Peyer's patch (tissue), 4 donors: ENCODE results near the gene GIPR. TPM values are rescaled to one million over a fixed set of nuclear protein-coding genes. Genes with fewer than 3 reads are reported as not detected.

Experiments
- DNase-seq, 3 donors: peaks; one replicate each; pipeline ENCODE4 v3.0.0-alpha.2; 2017 to 2019
- H3K27ac ChIP-seq, 4 donors: fragments of 200-600 bp; sonication (generic); one replicate each; pipeline ENCODE4 v1.5.1; 2016 to 2019
- H3K27me3 ChIP-seq, 2 donors: fragments of 200-600 bp; sonication (generic); one replicate each; pipeline ENCODE4 v1.5.1; 2019
- H3K36me3 ChIP-seq, 3 donors: fragments of 200-600 bp; sonication (generic); one replicate each; pipeline ENCODE4 v1.5.1; 2016 to 2019
- H3K4me1 ChIP-seq, 4 donors: fragments of 200-600 bp; sonication (generic); one replicate each; pipeline ENCODE4 v1.5.1; 2016 to 2019
- H3K4me3 ChIP-seq, 4 donors: fragments of 200-600 bp; sonication (generic); 1 replicate in 3 of 4; 2 replicates in 1 of 4; pipeline ENCODE4 v1.5.1; 2016 to 2019; ENCODE audit warnings: mild to moderate bottlenecking in 1 of 4
- H3K9me3 ChIP-seq, 4 donors: fragments of 200-600 bp; sonication (generic); one replicate each; pipeline ENCODE4 v1.5.1; 2016 to 2019; ENCODE audit warnings: mild to moderate bottlenecking in 1 of 4
- POLR2A ChIP-seq, 2 donors: fragments of 450-650 bp; IDR thresholded peaks; one replicate each; pipeline ENCODE4 v1.5.1; 2017; ENCODE audit warnings: antibody characterized with exemption in 2 of 2, mild to moderate bottlenecking in 2 of 2, moderate library complexity in 2 of 2
- total RNA-seq, 4 donors: library from RNA; depleted of rRNA; stranded (reverse); fragments of >200 nt; gene quantifications; one replicate each; pipeline ENCODE4 v1.1.0, GENCODE V29; 2016
- TF ChIP-seq, protein P1 (sequence below), 6 experiments: fragments of 450-650 bp in 4 of 6; fragments of 200-600 bp in 2 of 6; sonication (generic) in 1 of 6; IDR thresholded peaks; one replicate each; pipeline ENCODE4 v1.5.1; 2017 to 2019; ENCODE audit warnings: antibody characterized with exemption in 6 of 6, mild to moderate bottlenecking in 3 of 6, moderate library complexity in 1 of 6

Gene GIPR
- total RNA-seq, 4 donors from 2014 or later, result 4.6 to 6.0 (median 5.6) TPM; not detected in 1

DNA sequence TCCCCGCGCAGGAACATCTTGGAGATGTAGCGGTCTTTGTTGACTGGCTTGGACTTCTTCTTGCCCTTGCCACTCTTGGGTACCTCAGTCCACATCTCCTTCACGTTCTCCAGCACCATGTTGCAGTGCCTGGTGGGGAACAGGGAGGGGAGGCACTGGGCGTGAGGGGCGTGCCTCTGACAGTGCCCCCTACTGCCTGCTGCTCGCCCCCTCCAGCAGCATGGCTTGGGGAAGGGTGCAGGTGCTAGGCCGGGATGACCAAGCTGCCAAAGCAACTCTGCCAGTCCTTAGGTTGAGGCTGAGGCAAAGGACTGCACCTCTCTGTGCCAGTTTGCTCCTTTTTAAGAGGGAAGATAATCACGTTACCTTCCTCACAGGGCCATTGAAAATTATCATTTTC, 19.6 kb downstream of the GIPR start:
- Histone ChIP-seq H3K36me3 (peaks cover 0 to 34% (median 0%) of the 10 kb centered on the region in 3 donors), H3K9me3 (no peaks in the 10 kb centered on the region), H3K4me1 (peaks cover 0 to 9% (median 5%) of the 10 kb centered on the region in 4 donors), H3K27ac (no peak overlapping the region), H3K4me3 (no peak overlapping the region), H3K27me3 (no peaks in the 10 kb centered on the region)
- no peak for DNase-seq
- TF ChIP-seq, protein P1, sequence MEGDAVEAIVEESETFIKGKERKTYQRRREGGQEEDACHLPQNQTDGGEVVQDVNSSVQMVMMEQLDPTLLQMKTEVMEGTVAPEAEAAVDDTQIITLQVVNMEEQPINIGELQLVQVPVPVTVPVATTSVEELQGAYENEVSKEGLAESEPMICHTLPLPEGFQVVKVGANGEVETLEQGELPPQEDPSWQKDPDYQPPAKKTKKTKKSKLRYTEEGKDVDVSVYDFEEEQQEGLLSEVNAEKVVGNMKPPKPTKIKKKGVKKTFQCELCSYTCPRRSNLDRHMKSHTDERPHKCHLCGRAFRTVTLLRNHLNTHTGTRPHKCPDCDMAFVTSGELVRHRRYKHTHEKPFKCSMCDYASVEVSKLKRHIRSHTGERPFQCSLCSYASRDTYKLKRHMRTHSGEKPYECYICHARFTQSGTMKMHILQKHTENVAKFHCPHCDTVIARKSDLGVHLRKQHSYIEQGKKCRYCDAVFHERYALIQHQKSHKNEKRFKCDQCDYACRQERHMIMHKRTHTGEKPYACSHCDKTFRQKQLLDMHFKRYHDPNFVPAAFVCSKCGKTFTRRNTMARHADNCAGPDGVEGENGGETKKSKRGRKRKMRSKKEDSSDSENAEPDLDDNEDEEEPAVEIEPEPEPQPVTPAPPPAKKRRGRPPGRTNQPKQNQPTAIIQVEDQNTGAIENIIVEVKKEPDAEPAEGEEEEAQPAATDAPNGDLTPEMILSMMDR (IDR thresholded peaks at IDR 0.05), result no peak
- TF ChIP-seq POLR2A (IDR thresholded peaks at IDR 0.05), result no peak

DNA sequence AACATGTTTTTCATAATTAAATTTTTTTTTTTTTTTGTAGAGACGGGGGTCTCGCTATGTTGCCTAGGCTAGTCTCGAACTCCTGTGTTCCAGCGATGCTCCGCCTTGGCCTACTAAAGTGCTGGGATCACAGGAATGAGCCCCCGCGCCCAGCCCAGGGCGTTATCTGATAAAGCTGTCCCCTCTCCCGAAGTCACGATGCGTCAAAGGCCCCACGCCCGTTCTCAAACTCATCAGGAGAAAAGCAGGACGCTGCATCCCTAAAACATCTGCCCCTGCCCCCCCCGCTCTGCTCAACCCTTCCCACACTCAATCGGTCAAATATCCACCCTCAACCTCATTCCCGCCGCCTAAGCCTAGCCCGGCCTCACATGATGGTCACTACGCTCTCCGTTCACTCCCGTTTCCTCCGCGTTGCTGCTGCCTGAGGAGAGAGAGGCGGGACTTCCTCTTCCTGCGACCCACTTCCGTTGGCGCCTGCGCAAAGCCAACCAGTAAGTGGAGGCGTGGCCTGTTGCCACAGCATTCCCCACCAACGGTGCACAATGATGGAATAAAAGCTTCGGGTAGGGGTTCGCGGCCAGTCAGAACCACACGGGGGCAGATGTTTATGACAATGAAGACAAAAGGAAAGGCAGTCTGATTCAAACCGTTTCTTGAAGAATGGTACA, 23.6 kb downstream of the GIPR start, which contains the start of gene SNRPD2:
Gene SNRPD2, minus strand, starts transcription at position 438 of the 671 bp plus-strand sequence. Its CDS starts 65 bp downstream, at position 373.
- Histone ChIP-seq H3K36me3 (peaks cover 0 to 40% (median 0%) of the 10 kb centered on the region in 3 donors), H3K4me3 (peak within 1 kb of the TSS; percentile 67 to 84 (median 72)), H3K27me3 (no peaks in the 10 kb centered on the region), H3K4me1 (peaks cover 0 to 9% (median 5%) of the 10 kb centered on the region in 4 donors), H3K9me3 (no peaks in the 10 kb centered on the region), H3K27ac (peak within 1 kb of the TSS; percentile 86 to 92 (median 88))
- TF ChIP-seq, protein P1 (IDR thresholded peaks at IDR 0.05), result peak in 1 of 6 experiments; percentile 2
- peak; percentile 62 to 72 for TF ChIP-seq POLR2A (IDR thresholded peaks at IDR 0.05)
- peak; percentile 93 to 97 (median 95) for DNase-seq

DNA sequence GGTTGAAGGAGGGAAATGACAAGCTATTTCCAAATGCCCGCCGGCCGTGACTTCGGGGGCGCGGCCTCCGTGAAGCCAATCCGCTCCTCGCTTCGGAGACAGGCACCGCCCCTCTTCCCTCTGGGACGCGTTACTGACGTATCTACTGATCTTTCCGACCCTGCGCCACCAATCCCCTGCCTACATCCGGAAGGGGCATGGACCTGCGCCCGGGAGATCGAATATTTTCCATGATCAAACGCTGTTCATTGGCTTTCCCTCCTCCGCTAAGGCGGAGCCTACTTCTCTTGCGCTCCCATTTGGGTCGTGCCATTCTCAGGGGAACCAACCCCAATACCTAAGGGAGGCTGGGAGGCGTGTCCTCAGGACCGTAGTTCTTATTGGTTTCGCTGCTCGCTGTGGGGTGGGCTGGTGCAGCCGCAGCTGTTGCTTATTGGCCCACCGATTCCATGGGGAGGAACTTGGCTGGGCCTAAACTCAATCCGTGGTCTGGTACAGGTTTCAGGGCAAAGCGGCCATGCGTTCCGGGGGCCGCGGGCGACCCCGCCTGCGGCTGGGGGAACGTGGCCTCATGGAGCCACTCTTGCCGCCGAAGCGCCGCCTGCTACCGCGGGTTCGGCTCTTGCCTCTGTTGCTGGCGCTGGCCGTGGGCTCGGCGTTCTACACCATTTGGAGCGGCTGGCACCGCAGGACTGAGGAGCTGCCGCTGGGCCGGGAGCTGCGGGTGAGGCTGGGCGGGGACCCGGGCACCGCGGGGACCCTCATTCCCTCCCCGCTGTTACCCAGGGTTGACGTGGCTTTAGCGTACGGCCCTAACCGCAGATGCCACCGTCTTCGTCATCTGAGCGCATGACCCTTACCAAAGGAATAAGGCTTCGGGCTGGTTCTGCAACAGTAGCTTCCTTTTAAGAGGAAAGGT, 24.4 kb downstream of the GIPR start, which contains the start of gene QPCTL:
Gene QPCTL, plus strand, starts transcription at position 480 of the 919 bp plus-strand sequence. Its CDS starts 38 bp downstream, at position 518.
- Histone ChIP-seq H3K4me1 (peaks cover 0 to 9% (median 5%) of the 10 kb centered on the region in 4 donors), H3K36me3 (peaks cover 0 to 35% (median 0%) of the 10 kb centered on the region in 3 donors), H3K27ac (peak within 1 kb of the TSS; percentile 86 to 92 (median 88)), H3K4me3 (peak within 1 kb of the TSS; percentile 67 to 84 (median 72)), H3K9me3 (no peaks in the 10 kb centered on the region), H3K27me3 (no peaks in the 10 kb centered on the region)
- peak; percentile 97 to 99 (median 98) for DNase-seq
- TF ChIP-seq POLR2A (IDR thresholded peaks at IDR 0.05), result peak; percentile 27 to 57
- TF ChIP-seq, protein P1 (IDR thresholded peaks at IDR 0.05), result no peak

DNA sequence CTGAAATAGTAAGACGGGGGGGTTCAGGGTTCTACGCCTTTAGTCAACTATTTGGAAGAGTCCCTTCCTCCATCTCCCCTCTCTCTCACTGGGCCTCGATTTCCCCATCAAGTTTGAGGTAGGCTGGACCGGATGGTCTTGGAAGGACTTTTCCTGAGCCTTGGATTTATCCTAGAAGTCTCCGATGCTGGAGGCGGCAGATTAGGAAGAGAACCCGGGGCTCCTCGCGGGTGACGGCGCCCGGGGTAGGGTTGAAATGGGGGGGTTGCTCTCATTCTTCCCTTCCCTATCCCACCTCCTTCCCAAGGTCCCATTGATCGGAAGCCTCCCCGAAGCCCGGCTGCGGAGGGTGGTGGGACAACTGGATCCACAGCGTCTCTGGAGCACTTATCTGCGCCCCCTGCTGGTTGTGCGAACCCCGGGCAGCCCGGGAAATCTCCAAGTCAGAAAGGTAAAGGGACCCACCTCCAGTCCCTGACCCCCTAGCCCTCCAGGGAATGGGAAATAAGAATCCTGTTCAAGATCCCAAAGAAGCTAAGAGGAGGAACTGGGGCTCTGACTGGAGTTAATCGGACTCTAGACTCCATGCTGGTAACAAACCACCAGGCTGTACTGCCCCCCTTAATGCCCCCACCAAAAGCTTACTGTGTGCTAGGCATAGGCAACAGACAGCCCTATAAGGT, 25.2 kb downstream of the GIPR start:
- no peak for TF ChIP-seq POLR2A (IDR thresholded peaks at IDR 0.05)
- TF ChIP-seq, protein P1 (IDR thresholded peaks at IDR 0.05), result peak; percentile 71 to 89 (median 78)
- Histone ChIP-seq H3K4me1 (peaks cover 0 to 9% (median 5%) of the 10 kb centered on the region in 4 donors), H3K27ac (peak overlapping the region; percentile 86 to 92 (median 88)), H3K36me3 (peaks cover 0 to 29% (median 0%) of the 10 kb centered on the region in 3 donors), H3K9me3 (no peaks in the 10 kb centered on the region), H3K27me3 (no peaks in the 10 kb centered on the region), H3K4me3 (peak overlapping the region; percentile 67 to 84 (median 72))
- DNase-seq, result peak; percentile 73 to 93 (median 86)

DNA sequence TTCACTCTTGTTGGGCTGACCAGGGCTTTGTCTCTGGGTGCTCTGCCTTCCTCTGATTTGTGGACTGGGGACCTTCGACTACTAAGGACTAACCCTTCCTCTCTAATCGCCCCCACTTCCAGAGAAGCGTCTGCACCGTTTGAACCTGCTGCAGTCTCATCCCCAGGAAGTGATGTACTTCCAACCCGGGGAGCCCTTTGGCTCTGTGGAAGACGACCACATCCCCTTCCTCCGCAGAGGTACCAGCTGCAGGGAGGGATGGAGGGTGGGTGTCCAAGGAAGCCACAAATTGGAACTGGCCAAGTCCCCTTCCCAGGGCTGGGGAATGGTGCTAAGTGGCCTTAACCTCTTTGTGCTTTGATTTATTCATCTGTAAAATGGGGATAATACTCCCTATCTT, 33.7 kb downstream of the GIPR start:
- TF ChIP-seq, protein P1 (IDR thresholded peaks at IDR 0.05), result no peak
- TF ChIP-seq POLR2A (IDR thresholded peaks at IDR 0.05), result no peak
- peaks cover 0 to 29% (median 0%) of the 10 kb centered on the region in 3 donors for H3K36me3 ChIP-seq
- DNase-seq, result no peak
- no peak overlapping the region for H3K4me3 ChIP-seq
- H3K27me3 ChIP-seq, result no peaks in the 10 kb centered on the region
- no peaks in the 10 kb centered on the region for H3K9me3 ChIP-seq
- H3K27ac ChIP-seq, result no peak overlapping the region
- H3K4me1 ChIP-seq, result no peaks in the 10 kb centered on the region
